Activated B cell treated with CpG ODN at 0.5 μM for 24 hours (primary cell): ENCODE data around the gene CTAGE9. TPM values are rescaled to one million over a fixed set of nuclear protein-coding genes. Genes with fewer than 3 reads are reported as not detected.
"Not testable (repeated sequence)": the region's sequence is repeated elsewhere in the genome, so short reads cannot be mapped to it uniquely, and the experiment has no call there.

Experiments used
- ATAC-seq: fragments of 200-7000 bp; cut with Tn5 transposase; one replicate; pipeline ENCODE4 v1.10.0; 2021; ENCODE audit warnings: low read depth, mild to moderate bottlenecking, moderate library complexity
- CTCF ChIA-PET: fragments of 350-600 bp; sonication (Branson Sonifier 250); formaldehyde crosslinking; loops from one replicate; lab custom pipeline; 2021; ENCODE audit warnings: antibody characterized with exemption; lab: Charles Lee
- POLR2A ChIA-PET: fragments of 350-600 bp; sonication (Branson Sonifier 250); formaldehyde crosslinking; loops from one replicate; lab custom pipeline; 2021; ENCODE audit warnings: antibody characterized with exemption; lab: Charles Lee
- DNase-seq: peaks from one replicate; pipeline ENCODE4 v3.0.0; 2022
- H3K27ac Mint-ChIP-seq: one replicate; pipeline ENCODE4 v1.8.0; 2020; ENCODE audit warnings: mixed read lengths
- H3K27me3 Mint-ChIP-seq: one replicate; pipeline ENCODE4 v1.8.0; 2021; ENCODE audit warnings: mixed read lengths
- H3K36me3 Mint-ChIP-seq: one replicate; pipeline ENCODE4 v1.8.0; 2021; ENCODE audit warnings: low read depth, mixed read lengths
- H3K4me1 Mint-ChIP-seq: one replicate; pipeline ENCODE4 v1.8.0; 2021; ENCODE audit warnings: mixed read lengths
- H3K4me3 Mint-ChIP-seq: one replicate; pipeline ENCODE4 v1.8.0; 2020; ENCODE audit warnings: mild to moderate bottlenecking, mixed read lengths
- H3K9me3 Mint-ChIP-seq: one replicate; pipeline ENCODE4 v1.8.0; 2020; ENCODE audit warnings: mixed read lengths
- intact Hi-C: fragments of 100-400 bp; cut with micrococcal nuclease; formaldehyde crosslinking; loops from one replicate; pipeline ENCODE4 v1.15.1; 2024
- total RNA-seq: library from RNA; stranded (reverse); gene quantifications from 2 replicates; pipeline ENCODE4 v1.2.3, GENCODE V29; 2022
- TF ChIP-seq, protein P1 (sequence below): fragments of 200-600 bp; IDR thresholded peaks from one replicate; pipeline ENCODE4 v1.8.0; 2022; ENCODE audit warnings: antibody characterized with exemption, mild to moderate bottlenecking

Gene CTAGE9
- total RNA-seq, 1 donor from 2014 or later, result not detected

DNA sequence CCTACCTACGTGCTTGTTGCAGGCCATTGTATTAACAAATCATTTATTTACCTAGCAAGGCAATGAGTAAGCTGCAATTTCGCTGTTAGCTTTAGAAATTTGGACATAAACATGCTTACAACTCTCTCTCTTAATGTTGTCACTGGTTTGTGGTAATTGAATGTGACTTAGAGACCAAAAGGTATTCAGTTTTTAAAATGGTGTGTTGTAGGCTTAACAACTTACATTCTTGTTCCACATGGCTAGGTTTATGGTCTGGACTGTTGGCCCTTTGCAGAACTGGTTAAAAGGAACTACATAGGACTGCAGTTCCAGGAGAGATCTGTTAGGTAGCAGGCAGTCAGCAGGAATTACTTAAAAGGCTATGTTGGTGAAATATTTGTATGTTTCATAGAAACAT lies 10.3 kb upstream of the CTAGE9 start:
- Mint-ChIP-seq H3K36me3 (peaks cover under 1% of the 10 kb centered on the region), H3K4me1 (no peaks in the 10 kb centered on the region), H3K9me3 (no peaks in the 10 kb centered on the region), H3K4me3 (no peak overlapping the region), H3K27me3 (no peaks in the 10 kb centered on the region), H3K27ac (no peak overlapping the region)
- CTCF ChIA-PET, result interaction anchor here (0.6 kb wide), 1 partner anchor 10 kb away, joined by 3 read pairs; no protein-coding TSS in a partner anchor
- intact Hi-C loops, result no loop called here
- ATAC-seq (no peak), DNase-seq (no peak)
- POLR2A ChIA-PET, result no interaction called here
- TF ChIP-seq, protein P1, sequence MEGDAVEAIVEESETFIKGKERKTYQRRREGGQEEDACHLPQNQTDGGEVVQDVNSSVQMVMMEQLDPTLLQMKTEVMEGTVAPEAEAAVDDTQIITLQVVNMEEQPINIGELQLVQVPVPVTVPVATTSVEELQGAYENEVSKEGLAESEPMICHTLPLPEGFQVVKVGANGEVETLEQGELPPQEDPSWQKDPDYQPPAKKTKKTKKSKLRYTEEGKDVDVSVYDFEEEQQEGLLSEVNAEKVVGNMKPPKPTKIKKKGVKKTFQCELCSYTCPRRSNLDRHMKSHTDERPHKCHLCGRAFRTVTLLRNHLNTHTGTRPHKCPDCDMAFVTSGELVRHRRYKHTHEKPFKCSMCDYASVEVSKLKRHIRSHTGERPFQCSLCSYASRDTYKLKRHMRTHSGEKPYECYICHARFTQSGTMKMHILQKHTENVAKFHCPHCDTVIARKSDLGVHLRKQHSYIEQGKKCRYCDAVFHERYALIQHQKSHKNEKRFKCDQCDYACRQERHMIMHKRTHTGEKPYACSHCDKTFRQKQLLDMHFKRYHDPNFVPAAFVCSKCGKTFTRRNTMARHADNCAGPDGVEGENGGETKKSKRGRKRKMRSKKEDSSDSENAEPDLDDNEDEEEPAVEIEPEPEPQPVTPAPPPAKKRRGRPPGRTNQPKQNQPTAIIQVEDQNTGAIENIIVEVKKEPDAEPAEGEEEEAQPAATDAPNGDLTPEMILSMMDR, result no peak

DNA sequence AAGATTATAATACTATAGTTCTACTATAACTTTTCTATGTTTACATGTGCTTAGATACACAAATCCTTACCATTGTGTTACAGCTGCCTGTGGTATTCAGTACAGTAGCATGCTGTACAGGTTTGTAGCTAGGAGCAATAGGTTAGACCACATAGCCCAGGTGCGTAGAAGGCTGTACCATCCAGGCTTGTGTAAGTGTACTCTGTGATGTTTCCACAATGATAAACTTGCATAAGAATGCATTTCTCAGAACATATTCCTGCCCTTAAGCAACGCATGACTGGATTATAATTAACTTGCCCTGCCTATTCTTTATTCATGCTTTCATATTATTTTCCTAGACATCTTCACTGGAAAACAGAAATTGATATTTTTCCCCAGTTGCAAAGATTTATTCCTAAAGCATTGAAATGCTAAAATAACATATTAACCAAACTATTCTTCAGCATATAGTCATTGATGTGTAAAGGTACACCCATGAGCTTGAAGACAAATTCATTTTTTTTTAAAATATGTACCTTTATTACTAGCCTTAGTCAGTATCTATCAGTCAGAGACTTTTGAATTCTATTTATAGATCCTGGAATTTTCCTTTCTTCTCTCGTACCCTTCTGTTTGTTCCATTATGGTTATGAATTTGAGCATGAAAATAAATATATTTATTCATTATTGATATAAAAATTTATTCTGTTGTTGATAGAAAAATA lies 7.2 kb upstream of the CTAGE9 start:
- ChIA-PET POLR2A (no interaction called here), CTCF (no interaction called here)
- intact Hi-C loops, result no loop called here
- H3K4me3 Mint-ChIP-seq, result no peak overlapping the region
- ATAC-seq (no peak), DNase-seq (no peak)
- H3K27me3 Mint-ChIP-seq, result no peaks in the 10 kb centered on the region
- TF ChIP-seq, protein P1, result no peak
- no peaks in the 10 kb centered on the region for H3K36me3 Mint-ChIP-seq
- H3K27ac Mint-ChIP-seq, result no peak overlapping the region
- H3K4me1 Mint-ChIP-seq, result no peaks in the 10 kb centered on the region
- no peaks in the 10 kb centered on the region for H3K9me3 Mint-ChIP-seq

- ATAC-seq, result peak; percentile 49
- H3K4me1 Mint-ChIP-seq, intact Hi-C loops, H3K4me3 Mint-ChIP-seq, DNase-seq, H3K27me3 Mint-ChIP-seq, H3K36me3 Mint-ChIP-seq, H3K27ac Mint-ChIP-seq, CTCF ChIA-PET, POLR2A ChIA-PET, H3K9me3 Mint-ChIP-seq: not testable (repeated sequence)
These were observed 4.8 kb upstream of the CTAGE9 start for GRCh38 chr6:131715567-131715966.

DNA sequence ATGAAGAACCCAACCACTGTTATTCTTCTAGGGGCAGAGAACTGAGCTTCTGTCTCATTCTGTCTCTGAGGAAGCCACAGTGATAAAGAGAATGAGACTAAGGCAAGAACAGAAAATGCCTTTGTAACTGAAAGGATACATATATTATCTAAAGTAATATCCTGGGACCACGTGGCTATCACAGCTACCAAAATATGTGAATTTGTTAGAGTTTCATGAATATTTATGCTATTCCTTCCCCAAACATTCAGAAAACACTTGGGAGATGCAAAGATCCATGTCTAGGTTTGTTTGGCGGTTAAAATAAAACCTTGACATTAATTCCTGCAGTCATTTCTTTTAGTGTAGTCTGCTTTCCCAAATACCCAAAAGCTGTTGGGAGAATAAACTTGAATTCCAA lies 6.9 kb downstream of the CTAGE9 start:
- CTCF ChIA-PET, H3K4me1 Mint-ChIP-seq, H3K36me3 Mint-ChIP-seq, H3K27ac Mint-ChIP-seq, H3K27me3 Mint-ChIP-seq, ATAC-seq, intact Hi-C loops, H3K9me3 Mint-ChIP-seq, DNase-seq, POLR2A ChIA-PET, H3K4me3 Mint-ChIP-seq: not testable (repeated sequence)

DNA sequence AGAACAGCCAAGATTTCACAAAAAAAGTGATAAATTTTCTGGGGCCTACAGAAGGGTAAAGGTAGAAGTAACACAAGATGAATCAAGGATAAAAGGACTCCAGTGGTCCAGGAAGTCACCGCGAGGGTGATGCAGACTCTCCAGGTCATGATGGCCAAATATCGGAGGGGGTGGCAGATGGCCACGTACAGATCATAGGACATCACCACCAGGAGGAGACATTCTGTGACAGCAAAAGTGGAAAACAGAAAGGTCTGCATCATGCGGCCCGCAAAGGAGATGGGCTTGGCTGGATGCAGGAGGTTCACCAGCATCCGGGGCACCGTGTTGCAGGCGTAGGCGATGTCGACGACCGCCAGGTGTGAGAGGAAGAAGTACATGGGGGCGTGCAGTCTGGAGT lies 10.0 kb downstream of the CTAGE9 start:
- DNase-seq, CTCF ChIA-PET, H3K4me1 Mint-ChIP-seq, H3K9me3 Mint-ChIP-seq, H3K4me3 Mint-ChIP-seq, ATAC-seq, H3K36me3 Mint-ChIP-seq, intact Hi-C loops, H3K27me3 Mint-ChIP-seq, H3K27ac Mint-ChIP-seq, POLR2A ChIA-PET: not testable (repeated sequence)

- POLR2A ChIA-PET, result no interaction called here
- CTCF ChIA-PET, result interaction anchor here (3.3 to 4.8 kb wide), 2 partner anchors 213 to 218 kb away, joined by 17 to 102 read pairs; no protein-coding TSS in a partner anchor
- ATAC-seq, result no peak
- TF ChIP-seq, protein P1, result no peak
- Mint-ChIP-seq H3K27ac (no peak overlapping the region), H3K4me1 (peaks cover 3% of the 10 kb centered on the region), H3K27me3 (no peaks in the 10 kb centered on the region), H3K9me3 (no peaks in the 10 kb centered on the region), H3K36me3 (no peaks in the 10 kb centered on the region), H3K4me3 (no peak overlapping the region)
- DNase-seq, result no peak
- intact Hi-C loops, result no loop called here
These were observed 13.9 kb downstream of the CTAGE9 start for GRCh38 chr6:131696956-131697355.
